Endothelial cell of coronary artery (primary cell): ENCODE measurements around the gene CLEC19A. TPM values are rescaled to one million over a fixed set of nuclear protein-coding genes. Genes with fewer than 3 reads are reported as not detected.

Experiments
- total RNA-seq: library from RNA; depleted of rRNA; stranded (reverse); fragments of >200 nt; gene quantifications from 2 replicates; pipeline ENCODE4 v1.2.3, GENCODE V29; 2014

Gene CLEC19A
- not detected in 2 replicates for total RNA-seq

GRCh38 chr16:19285431-19285830 lies at the start of gene CLEC19A:
CLEC19A (plus strand) TSS chr16:19285731; CDS start chr16:19285852, 121 bp downstream.

Other genes starting within 250 kb of the CLEC19A start
- 21.4 and 26.6 TPM in 2 replicates for gene COQ7, start 218.1 kb upstream of the CLEC19A start, total RNA-seq
- 27.0 and 34.9 TPM in 2 replicates for gene ITPRIPL2, start 171.8 kb upstream of the CLEC19A start, total RNA-seq
- gene SYT17, start 117.5 kb upstream of the CLEC19A start, total RNA-seq: 0.38 and 0.72 TPM in 2 replicates
- gene TMC5, start 132.2 kb downstream of the CLEC19A start, total RNA-seq: not detected in 2 replicates
- gene GDE1, start 236.4 kb downstream of the CLEC19A start, total RNA-seq: 41.4 and 42.4 TPM in 2 replicates
- gene CCP110, start 238.2 kb downstream of the CLEC19A start, total RNA-seq: 9.8 and 9.9 TPM in 2 replicates